Right lobe of liver (tissue), 6 donors: Measurements from ENCODE around the gene FCER1G. TPM values are rescaled to one million over a fixed set of nuclear protein-coding genes. Genes with fewer than 3 reads are reported as not detected.

ENCODE experiments used
- ATAC-seq, 4 donors: fragments of 200-7000 bp; cut with Tn5 transposase; one replicate each; pipeline ENCODE4 v1.9.1; 2020; ENCODE audit warnings: mild to moderate bottlenecking in 4 of 4, moderate library complexity in 4 of 4
- DNase-seq, 3 donors: peaks; one replicate each; pipeline ENCODE4 v3.0.0-alpha.2; 2020
- H3K27ac ChIP-seq, 3 donors: fragments of 200-600 bp; one replicate each; pipeline ENCODE4 v1.8.0; 2022
- H3K27me3 ChIP-seq, 2 donors: fragments of 200-600 bp; one replicate each; pipeline ENCODE4 v1.8.0; 2022
- H3K36me3 ChIP-seq, 4 donors: fragments of 200-600 bp; sonication (generic) in 1 of 4; one replicate each; pipeline versions ENCODE4 v1.5.1 to v1.8.0; 2017 to 2022; ENCODE audit warnings: control low read depth in 1 of 4
- H3K4me1 ChIP-seq, 4 donors: fragments of 200-600 bp; sonication (generic) in 1 of 4; one replicate each; pipeline versions ENCODE4 v1.5.1 to v1.8.0; 2017 to 2022; ENCODE audit warnings: control low read depth in 1 of 4
- H3K4me3 ChIP-seq, 3 donors: fragments of 200-600 bp; one replicate each; pipeline ENCODE4 v1.8.0; 2022
- H3K9me3 ChIP-seq, 4 donors: fragments of 200-600 bp; sonication (generic) in 1 of 4; one replicate each; pipeline versions ENCODE4 v1.5.1 to v1.8.0; 2017 to 2022; ENCODE audit warnings: control low read depth in 1 of 4
- CTCF ChIP-seq, 4 donors: fragments of 200-600 bp in 3 of 4; fragments of 450-650 bp in 1 of 4; IDR thresholded peaks; one replicate each; pipeline versions ENCODE4 v1.5.1 to v1.8.0; 2016 to 2022; ENCODE audit warnings: antibody characterized with exemption in 4 of 4, mild to moderate bottlenecking in 2 of 4
- POLR2A ChIP-seq: fragments of 450-650 bp; IDR thresholded peaks from one replicate; pipeline ENCODE4 v1.6.1; 2017; ENCODE audit warnings: antibody characterized with exemption, mild to moderate bottlenecking
- WGBS: methylation state at CpG from one replicate; pipeline ENCODE4 v1.1.6; 2018; ENCODE audit warnings: low coverage, low lambda C conversion rate; ENCODE audit not compliant: insufficient coverage; ENCODE audit errors: missing lambda C conversion rate; 5-methylcytosine and 5-hydroxymethylcytosine counted together
- intact Hi-C, 2 donors: fragments of 100-400 bp; cut with DNase I; formaldehyde crosslinking; loops; one replicate each; pipeline versions ENCODE4 v1.11.2 to v1.14.1; 2022
- total RNA-seq, 6 experiments: library from RNA; depleted of rRNA in 2 of 6; stranded (reverse); fragments of >200 nt in 2 of 6; fragmentation: NEBNext Ultra II Directional in 3 of 6; extraction: Animal tissue kit (Norgen Biotek cat#: 25700) in 3 of 6; gene quantifications; one replicate each; pipeline versions ENCODE4 v1.1.0 to v1.2.4, GENCODE V29; 2016 to 2023
- donor health status: DM: no; HTN: yes; CAD: no.
- donor health status: DM: no; HTN: no; CAD: no.
- donor health status: DM: no; HTN: no; CAD: no.
- donor health status: DM: no; HTN: yes; CAD: no.
- donor health status: DM: no; HTN: yes; CAD: no.

FCER1G gene
- total RNA-seq, 6 experiments from 2014 or later, result 11.5 to 54.0 (median 19.0) TPM

GRCh38 chr1:161192476-161193465 is 22.3 kb upstream of the FCER1G start:
- DNase-seq, result peak; percentile 50 to 78 (median 59)
- H3K4me1 ChIP-seq, result peaks cover 0 to 19% (median 13%) of the 10 kb centered on the region in 4 donors
- TF ChIP-seq CTCF (IDR thresholded peaks at IDR 0.05), result peak; percentile 73 to 95 (median 88)
- TF ChIP-seq POLR2A, result no peak
- no peaks in the 10 kb centered on the region for H3K9me3 ChIP-seq
- H3K4me3 ChIP-seq, result peak overlapping the region in 2 of 3 donors; percentile 15 to 33
- intact Hi-C loops, result loop anchor here (10.0 kb wide), 2 partner anchors 182 to 192 kb away; no protein-coding TSS in a partner anchor
- peak overlapping the region in 2 of 3 donors; percentile 33 to 55 for H3K27ac ChIP-seq
- ATAC-seq, result peak; percentile 64 to 71 (median 66)
- H3K36me3 ChIP-seq, result no peaks in the 10 kb centered on the region
- H3K27me3 ChIP-seq, result no peaks in the 10 kb centered on the region
- 9% methylated on average over 9 of the region's 15 CpGs for WGBS

GRCh38 chr1:161193561-161194235 is 21.4 kb upstream of the FCER1G start:
- ATAC-seq (peak; percentile 86 to 92 (median 90)), DNase-seq (peak; percentile 90 to 94 (median 91))
- no peaks in the 10 kb centered on the region for H3K27me3 ChIP-seq
- 20% methylated on average over 12 of the region's 21 CpGs for WGBS
- H3K4me1 ChIP-seq, result peaks cover 0 to 19% (median 13%) of the 10 kb centered on the region in 4 donors
- intact Hi-C loops, result loop anchor here (10.0 kb wide), 2 partner anchors 181 to 191 kb away; no protein-coding TSS in a partner anchor
- no peaks in the 10 kb centered on the region for H3K9me3 ChIP-seq
- H3K4me3 ChIP-seq, result peak overlapping the region; percentile 11 to 33 (median 15)
- H3K36me3 ChIP-seq, result no peaks in the 10 kb centered on the region
- TF ChIP-seq CTCF (IDR thresholded peaks at IDR 0.05) (peak; percentile 52 to 71 (median 54)), POLR2A (peak; percentile 21)
- peak overlapping the region; percentile 33 to 66 (median 55) for H3K27ac ChIP-seq

- H3K36me3 ChIP-seq, result no peaks in the 10 kb centered on the region
- H3K9me3 ChIP-seq, result no peaks in the 10 kb centered on the region
- H3K4me1 ChIP-seq, result peaks cover 0 to 19% (median 13%) of the 10 kb centered on the region in 4 donors
- WGBS, result 61% methylated on average over 2 of the region's 4 CpGs
- DNase-seq (no peak), ATAC-seq (no peak)
- TF ChIP-seq CTCF (IDR thresholded peaks at IDR 0.05) (no peak), POLR2A (no peak)
- intact Hi-C loops, result loop anchor here (10.0 kb wide), 2 partner anchors 180 to 190 kb away; no protein-coding TSS in a partner anchor
- H3K27me3 ChIP-seq, result no peaks in the 10 kb centered on the region
- H3K27ac ChIP-seq, result no peak overlapping the region
- no peak overlapping the region for H3K4me3 ChIP-seq
Observed at GRCh38 chr1:161195171-161195570, 19.9 kb upstream of the FCER1G start.

- Histone ChIP-seq H3K36me3 (no peaks in the 10 kb centered on the region), H3K4me1 (peaks cover 0 to 26% (median 15%) of the 10 kb centered on the region in 4 donors), H3K9me3 (no peaks in the 10 kb centered on the region), H3K27me3 (no peaks in the 10 kb centered on the region), H3K27ac (peak overlapping the region in 1 of 3 donors; percentile 55), H3K4me3 (peak overlapping the region in 1 of 3 donors; percentile 38)
- DNase-seq, result no peak
- no peak for ATAC-seq
- 100% methylated on average over 4 of the region's 7 CpGs for WGBS
- intact Hi-C loops, result loop anchor here (10.0 kb wide), 2 partner anchors 179 to 189 kb away; no protein-coding TSS in a partner anchor
- TF ChIP-seq POLR2A (no peak), CTCF (IDR thresholded peaks at IDR 0.05) (no peak)
Observed at GRCh38 chr1:161196111-161196510, 19.0 kb upstream of the FCER1G start.
